ENCODE data around the gene FAM174A.
A peak's percentile ranks its signal among the peaks of the same experiment; 100 is the strongest.
"Not testable (repeated sequence)": the region's sequence is repeated elsewhere in the genome, so short reads cannot be mapped to it uniquely, and the experiment has no call there.

Gene FAM174A

GRCh38 chr5:100595152-100595811, 60.1 kb downstream of the FAM174A start:
- no peak for DNase-seq (ENCODE audit: low spot score)
- peak overlapping the region; percentile 51 for H3K4me3 ChIP-seq
- peak overlapping the region in 1 of 2 donors; percentile 46 for H3K27ac ChIP-seq
- no peak for TF ChIP-seq CTCF (IDR thresholded peaks at IDR 0.05)

- TF ChIP-seq CTCF (IDR thresholded peaks at IDR 0.05): no peak
- Histone ChIP-seq H3K4me3 (peak overlapping the region; percentile 51), H3K27ac (peak overlapping the region in 1 of 2 donors; percentile 46)
- no peak for DNase-seq (ENCODE audit: low spot score)
Observed at GRCh38 chr5:100595812-100596173, 60.6 kb downstream of the FAM174A start.

- Histone ChIP-seq H3K4me3 (no peak overlapping the region), H3K27ac (no peak overlapping the region)
- TF ChIP-seq CTCF (IDR thresholded peaks at IDR 0.05): no peak
- no peak for DNase-seq (ENCODE audit: low spot score)
Observed at GRCh38 chr5:100598446-100598845, 63.3 kb downstream of the FAM174A start.

- TF ChIP-seq CTCF (IDR thresholded peaks at IDR 0.05): no peak
- DNase-seq (ENCODE audit: low spot score): no peak
- Histone ChIP-seq H3K27ac (no peak overlapping the region), H3K4me3 (no peak overlapping the region)
Observed at GRCh38 chr5:100600298-100600994, 65.3 kb downstream of the FAM174A start.

GRCh38 chr5:100603141-100603540, 68.0 kb downstream of the FAM174A start:
- Histone ChIP-seq H3K4me3 (no peak overlapping the region), H3K27ac (no peak overlapping the region)
- TF ChIP-seq CTCF (IDR thresholded peaks at IDR 0.05): no peak
- DNase-seq (ENCODE audit: low spot score): no peak

GRCh38 chr5:100604021-100604420, 68.8 kb downstream of the FAM174A start:
- not testable (repeated sequence) for H3K27ac ChIP-seq; DNase-seq (ENCODE audit: low spot score); H3K4me3 ChIP-seq

- TF ChIP-seq CTCF (IDR thresholded peaks at IDR 0.05): no peak
- DNase-seq (ENCODE audit: low spot score): no peak
- H3K27ac ChIP-seq: no peak overlapping the region
Observed at GRCh38 chr5:100609594-100609993, 74.4 kb downstream of the FAM174A start.

More at GRCh38 chr5:100609594-100609993, 74.4 kb downstream of the FAM174A start:
- H3K4me3 ChIP-seq: no peak overlapping the region

All from coronary artery (tissue), 2 donors.